Muscle layer of duodenum (tissue), 2 donors: ENCODE measurements around the gene FBXL13.
"Not testable (repeated sequence)": the region's sequence is repeated elsewhere in the genome, so short reads cannot be mapped to it uniquely, and the experiment has no call there.

ENCODE experiments used
- H3K27ac ChIP-seq: one replicate; pipeline ENCODE4 v1.7.0; 2013; ENCODE audit warnings: mild to moderate bottlenecking, low read length
- H3K27me3 ChIP-seq: one replicate; pipeline ENCODE4 v1.7.0; 2013; ENCODE audit warnings: low read depth, mild to moderate bottlenecking, control low read depth, low read length
- H3K36me3 ChIP-seq, 2 donors: one replicate each; pipeline ENCODE4 v1.7.0; 2013; ENCODE audit warnings: low read length in 2 of 2, control low read depth in 1 of 2, mild to moderate bottlenecking in 1 of 2; ENCODE audit not compliant: insufficient read depth in 2 of 2, control insufficient read depth in 1 of 2
- H3K4me1 ChIP-seq, 2 donors: one replicate each; pipeline ENCODE4 v1.7.0; 2013; ENCODE audit warnings: low read length in 2 of 2, mild to moderate bottlenecking in 2 of 2, control low read depth in 1 of 2, moderate library complexity in 1 of 2; ENCODE audit not compliant: insufficient read depth in 2 of 2, control insufficient read depth in 1 of 2
- H3K4me3 ChIP-seq, 2 donors: one replicate each; pipeline ENCODE4 v1.7.0; 2013; ENCODE audit warnings: low read length in 2 of 2, low read depth in 1 of 2, mild to moderate bottlenecking in 1 of 2
- H3K9me3 ChIP-seq, 2 donors: one replicate each; pipeline ENCODE4 v1.7.0; 2013; ENCODE audit warnings: low read length in 2 of 2, control low read depth in 1 of 2, mild to moderate bottlenecking in 1 of 2; ENCODE audit not compliant: control insufficient read depth in 1 of 2
- donor health status: healthy.

FBXL13 gene

DNA sequence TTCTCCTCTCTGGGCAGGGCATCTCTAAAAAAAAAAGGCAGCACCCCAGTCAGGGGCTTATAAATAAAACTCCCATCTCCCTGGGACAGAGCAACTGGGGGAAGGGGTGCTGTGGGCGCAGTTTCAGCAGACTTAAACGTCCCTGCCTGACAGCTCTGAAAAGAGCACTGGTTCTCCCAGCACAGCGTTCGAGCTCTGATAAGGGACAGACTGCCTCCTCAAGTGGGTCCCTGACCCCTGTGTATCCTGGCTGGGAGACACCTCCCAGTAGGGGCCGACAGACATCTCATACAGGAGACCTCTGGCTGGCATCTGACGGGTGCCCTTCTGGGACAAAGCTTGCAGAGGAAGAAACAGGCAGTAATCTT lies 32.1 kb upstream of the FBXL13 start:
- not testable (repeated sequence) for H3K27me3 ChIP-seq, H3K4me1 ChIP-seq, H3K4me3 ChIP-seq, H3K27ac ChIP-seq, H3K9me3 ChIP-seq
- peaks cover 18 to 19% of the 10 kb centered on the region in 2 donors for H3K36me3 ChIP-seq

- H3K4me1 ChIP-seq: peaks cover 0 to 8% of the 10 kb centered on the region in 2 donors
- no peaks in the 10 kb centered on the region for H3K9me3 ChIP-seq
- no peak overlapping the region for H3K27ac ChIP-seq
- H3K36me3 ChIP-seq: peaks cover 20 to 22% of the 10 kb centered on the region in 2 donors
- H3K4me3 ChIP-seq: no peak overlapping the region
- H3K27me3 ChIP-seq: no peaks in the 10 kb centered on the region
These were observed 31.6 kb upstream of the FBXL13 start for GRCh38 chr7:103106005-103106702.

- H3K4me1 ChIP-seq: peaks cover 0 to 6% of the 10 kb centered on the region in 2 donors
- H3K4me3 ChIP-seq: no peak overlapping the region
- no peaks in the 10 kb centered on the region for H3K9me3 ChIP-seq
- no peaks in the 10 kb centered on the region for H3K27me3 ChIP-seq
- H3K27ac ChIP-seq: no peak overlapping the region
- H3K36me3 ChIP-seq: peaks cover 32 to 34% of the 10 kb centered on the region in 2 donors
These were observed 26.9 kb upstream of the FBXL13 start for GRCh38 chr7:103101543-103101942.

DNA sequence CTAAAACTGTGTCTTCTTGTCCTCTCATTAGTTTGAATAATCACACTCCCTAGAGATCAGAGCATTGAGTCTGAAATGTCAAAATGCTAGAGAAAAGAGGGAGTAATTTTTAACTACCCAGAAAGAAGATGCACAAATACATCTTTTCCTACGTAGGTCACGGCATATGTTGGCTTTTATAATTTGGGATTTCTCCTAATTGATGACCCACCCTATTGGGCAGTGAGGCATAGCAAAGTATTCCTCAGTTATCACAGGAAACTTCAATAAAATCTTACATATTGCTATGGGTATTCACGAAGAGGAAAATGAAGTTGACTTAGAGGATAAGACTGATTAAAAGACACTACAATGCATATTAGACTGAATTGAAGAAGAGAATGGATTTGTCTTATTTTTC lies 25.8 kb upstream of the FBXL13 start:
- Histone ChIP-seq H3K9me3 (no peaks in the 10 kb centered on the region), H3K27me3 (no peaks in the 10 kb centered on the region), H3K36me3 (peaks cover 35% of the 10 kb centered on the region in 2 donors), H3K4me3 (no peak overlapping the region), H3K27ac (no peak overlapping the region), H3K4me1 (no peaks in the 10 kb centered on the region)

- no peaks in the 10 kb centered on the region for H3K27me3 ChIP-seq
- no peak overlapping the region for H3K4me3 ChIP-seq
- H3K9me3 ChIP-seq: no peaks in the 10 kb centered on the region
- peaks cover 20 to 22% of the 10 kb centered on the region in 2 donors for H3K36me3 ChIP-seq
- H3K4me1 ChIP-seq: no peaks in the 10 kb centered on the region
- H3K27ac ChIP-seq: no peak overlapping the region
These were observed 22.4 kb upstream of the FBXL13 start for GRCh38 chr7:103097041-103097440.

GRCh38 chr7:103095558-103095957 lies 21.0 kb upstream of the FBXL13 start:
- peaks cover 17 to 20% of the 10 kb centered on the region in 2 donors for H3K36me3 ChIP-seq
- H3K27ac ChIP-seq, H3K9me3 ChIP-seq, H3K27me3 ChIP-seq, H3K4me1 ChIP-seq, H3K4me3 ChIP-seq: not testable (repeated sequence)

DNA sequence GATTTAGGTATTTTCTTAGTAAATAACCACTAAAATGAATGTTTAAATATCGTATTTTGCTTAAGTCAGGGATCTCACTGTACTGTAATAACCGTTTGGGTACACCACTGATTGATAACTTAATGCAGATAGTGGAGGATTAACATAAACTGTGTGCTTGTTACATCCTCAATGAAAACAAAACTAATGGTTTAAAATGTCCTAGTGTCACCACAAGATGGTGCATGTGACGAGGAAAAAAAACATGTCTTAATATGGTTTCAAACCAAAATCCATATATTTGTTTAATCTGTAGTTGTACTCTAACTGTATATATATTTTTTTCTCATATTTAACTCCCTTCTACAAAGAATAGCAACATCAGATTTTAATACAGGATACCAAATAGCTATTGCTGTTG lies 19.5 kb upstream of the FBXL13 start:
- H3K4me1 ChIP-seq: no peaks in the 10 kb centered on the region
- no peak overlapping the region for H3K27ac ChIP-seq
- no peaks in the 10 kb centered on the region for H3K27me3 ChIP-seq
- no peaks in the 10 kb centered on the region for H3K9me3 ChIP-seq
- peaks cover 17 to 23% of the 10 kb centered on the region in 2 donors for H3K36me3 ChIP-seq
- H3K4me3 ChIP-seq: no peak overlapping the region

GRCh38 chr7:103093429-103093828 lies 18.8 kb upstream of the FBXL13 start:
- H3K4me3 ChIP-seq: no peak overlapping the region
- H3K9me3 ChIP-seq: no peaks in the 10 kb centered on the region
- H3K36me3 ChIP-seq: peaks cover 20 to 27% of the 10 kb centered on the region in 2 donors
- no peaks in the 10 kb centered on the region for H3K27me3 ChIP-seq
- H3K4me1 ChIP-seq: no peaks in the 10 kb centered on the region
- no peak overlapping the region for H3K27ac ChIP-seq

- H3K9me3 ChIP-seq, H3K4me1 ChIP-seq, H3K4me3 ChIP-seq, H3K27ac ChIP-seq, H3K27me3 ChIP-seq: not testable (repeated sequence)
- H3K36me3 ChIP-seq: peaks cover 25 to 32% of the 10 kb centered on the region in 2 donors
These were observed 17.7 kb upstream of the FBXL13 start for GRCh38 chr7:103092321-103092720.

GRCh38 chr7:103083210-103083609 lies 8.6 kb upstream of the FBXL13 start:
- H3K9me3 ChIP-seq: no peaks in the 10 kb centered on the region
- H3K36me3 ChIP-seq: peaks cover 26 to 32% of the 10 kb centered on the region in 2 donors
- no peak overlapping the region for H3K27ac ChIP-seq
- no peaks in the 10 kb centered on the region for H3K4me1 ChIP-seq
- H3K27me3 ChIP-seq: no peaks in the 10 kb centered on the region
- no peak overlapping the region for H3K4me3 ChIP-seq

GRCh38 chr7:103082497-103082896 lies 7.9 kb upstream of the FBXL13 start:
- peaks cover 23 to 26% of the 10 kb centered on the region in 2 donors for H3K36me3 ChIP-seq
- H3K27ac ChIP-seq: no peak overlapping the region
- H3K4me1 ChIP-seq: peaks cover 0 to 2% of the 10 kb centered on the region in 2 donors
- no peaks in the 10 kb centered on the region for H3K9me3 ChIP-seq
- H3K27me3 ChIP-seq: no peaks in the 10 kb centered on the region
- no peak overlapping the region for H3K4me3 ChIP-seq

- Histone ChIP-seq H3K27me3 (no peaks in the 10 kb centered on the region), H3K9me3 (no peaks in the 10 kb centered on the region), H3K4me1 (peaks cover 4 to 16% of the 10 kb centered on the region in 2 donors), H3K4me3 (no peak overlapping the region), H3K27ac (no peak overlapping the region), H3K36me3 (peaks cover 15% of the 10 kb centered on the region in 2 donors)
These were observed 6.3 kb upstream of the FBXL13 start for GRCh38 chr7:103080923-103081322.
